Liver (tissue), 9 donors: Measurements from ENCODE around the gene FA2H. TPM values are rescaled to one million over a fixed set of nuclear protein-coding genes. Genes with fewer than 3 reads are reported as not detected.

Source experiments
- DNase-seq: peaks from one replicate; pipeline ENCODE4 v3.0.0-alpha.2; 2017; ENCODE audit warnings: low spot score
- H3K27ac ChIP-seq, 2 donors: one replicate each; pipeline ENCODE4 v1.7.0; 2013; ENCODE audit warnings: inconsistent platforms in 2 of 2, low read length in 2 of 2, control low read depth in 1 of 2, low read depth in 1 of 2, mild to moderate bottlenecking in 1 of 2
- H3K27me3 ChIP-seq, 4 donors: one replicate each; pipeline versions ENCODE4 v1.6.1 to v1.7.0; 2013; ENCODE audit warnings: low read length in 3 of 4, inconsistent platforms in 1 of 4, mild to moderate bottlenecking in 1 of 4, moderate library complexity in 1 of 4; ENCODE audit not compliant: control insufficient read depth in 4 of 4, insufficient read depth in 4 of 4
- H3K36me3 ChIP-seq, 4 donors: one replicate each; pipeline versions ENCODE4 v1.6.1 to v1.7.0; 2013; ENCODE audit warnings: low read length in 3 of 4, mild to moderate bottlenecking in 3 of 4, low read depth in 1 of 4, moderate library complexity in 1 of 4; ENCODE audit not compliant: control insufficient read depth in 4 of 4, insufficient read depth in 3 of 4
- H3K4me1 ChIP-seq, 4 donors: one replicate each; pipeline versions ENCODE4 v1.6.1 to v1.7.0; 2013; ENCODE audit warnings: low read length in 3 of 4, mild to moderate bottlenecking in 3 of 4, moderate library complexity in 1 of 4; ENCODE audit not compliant: control insufficient read depth in 4 of 4, insufficient read depth in 4 of 4
- H3K4me3 ChIP-seq, 3 donors: one replicate each; pipeline versions ENCODE4 v1.6.1 to v1.7.0; 2013; ENCODE audit warnings: low read length in 3 of 3, control low read depth in 1 of 3, low read depth in 1 of 3, mild to moderate bottlenecking in 1 of 3
- H3K9ac ChIP-seq, 2 donors: one replicate each; pipeline ENCODE4 v1.7.0; 2013; ENCODE audit warnings: low read length in 2 of 2, mild to moderate bottlenecking in 2 of 2, moderate library complexity in 2 of 2, control low read depth in 1 of 2, low read depth in 1 of 2
- H3K9me3 ChIP-seq, 4 donors: one replicate each; pipeline versions ENCODE4 v1.6.1 to v1.7.0; 2013; ENCODE audit warnings: low read length in 3 of 4; ENCODE audit not compliant: control insufficient read depth in 4 of 4
- ATF3 ChIP-seq: IDR thresholded peaks from 2 replicates; pipeline ENCODE4 v1.6.1; 2016; ENCODE audit warnings: antibody characterized with exemption
- EGR1 ChIP-seq, 2 donors: IDR thresholded peaks; 2 replicates each; pipeline ENCODE4 v1.6.1; 2016 to 2018; ENCODE audit warnings: antibody characterized with exemption in 2 of 2, low read depth in 2 of 2
- FOXA1 ChIP-seq: IDR thresholded peaks from 2 replicates; pipeline ENCODE4 v1.6.1; 2016; ENCODE audit warnings: antibody characterized with exemption
- FOXA2 ChIP-seq: IDR thresholded peaks from 2 replicates; pipeline ENCODE4 v1.6.1; 2016; ENCODE audit warnings: antibody characterized with exemption
- GABPA ChIP-seq, 2 donors: IDR thresholded peaks in 1 of 2; conservative IDR thresholded peaks in 1 of 2; 2 replicates each; pipeline ENCODE4 v1.6.1; 2016; ENCODE audit warnings: antibody characterized with exemption in 2 of 2, mild to moderate bottlenecking in 1 of 2, moderate library complexity in 1 of 2
- HNF4A ChIP-seq, 2 donors: conservative IDR thresholded peaks; 2 replicates each; pipeline ENCODE4 v1.6.1; 2016; ENCODE audit warnings: antibody characterized with exemption in 2 of 2, mild to moderate bottlenecking in 2 of 2
- JUND ChIP-seq, 2 donors: IDR thresholded peaks; 2 replicates each; pipeline ENCODE4 v1.6.1; 2016; ENCODE audit warnings: antibody characterized with exemption in 2 of 2
- MAX ChIP-seq: IDR thresholded peaks from 2 replicates; pipeline ENCODE4 v1.6.1; 2016; ENCODE audit warnings: antibody characterized with exemption
- NR2F2 ChIP-seq: IDR thresholded peaks from 2 replicates; pipeline ENCODE4 v1.6.1; 2016; ENCODE audit warnings: antibody characterized with exemption
- RAD21 ChIP-seq, 2 donors: IDR thresholded peaks; 2 replicates each; pipeline ENCODE4 v1.6.1; 2016; ENCODE audit warnings: antibody characterized with exemption in 2 of 2, mild to moderate bottlenecking in 2 of 2
- RXRA ChIP-seq, 2 donors: IDR thresholded peaks; 2 replicates each; pipeline ENCODE4 v1.6.1; 2017 to 2018; ENCODE audit warnings: antibody characterized with exemption in 2 of 2, mild to moderate bottlenecking in 1 of 2
- SP1 ChIP-seq: IDR thresholded peaks from 2 replicates; pipeline ENCODE4 v1.6.1; 2018; ENCODE audit warnings: antibody characterized with exemption, mild to moderate bottlenecking
- TAF1 ChIP-seq: conservative IDR thresholded peaks from 2 replicates; pipeline ENCODE4 v1.6.1; 2016; ENCODE audit warnings: antibody characterized with exemption, mild to moderate bottlenecking
- ZBTB33 ChIP-seq: IDR thresholded peaks from 2 replicates; pipeline ENCODE4 v1.6.1; 2016; ENCODE audit warnings: antibody characterized with exemption
- WGBS: extraction: QIAGEN DNeasy Blood & Tissue Kit; methylation state at CpG from one replicate; pipeline ENCODE4 v1.1.7; 2013; 5-methylcytosine and 5-hydroxymethylcytosine counted together
- polyA plus RNA-seq, 2 donors: library from polyadenylated mRNA; stranded (reverse) in 1 of 2; unstranded in 1 of 2; fragments of 200-250 nt in 1 of 2; fragments of >200 nt in 1 of 2; fragmentation: Nextera tagmentation in 1 of 2; extraction: Ambion mirVana in 1 of 2; gene quantifications; one replicate each; pipeline versions ENCODE4 v1.2.1 to v1.2.3, GENCODE V29; 2013 to 2015
- total RNA-seq, 2 donors: library from RNA; depleted of rRNA; stranded (reverse); fragments of >200 nt; gene quantifications; one replicate each; pipeline ENCODE4 v1.2.3, GENCODE V29; 2014
- TF ChIP-seq, protein P1 (sequence below): IDR thresholded peaks from 2 replicates; pipeline ENCODE4 v1.6.1; 2016; ENCODE audit warnings: antibody characterized with exemption, mild to moderate bottlenecking
- TF ChIP-seq, protein P2 (sequence below): fragments of 150-350 bp; IDR thresholded peaks from 2 replicates; pipeline ENCODE4 v1.5.1; 2017; ENCODE audit warnings: improper control_type of control experiment, low read depth, low read length; ENCODE audit not compliant: missing input control
- donor health status: healthy.
- donor health status: healthy.
- donor health status: healthy.
- donor health status: healthy.
- donor health status: healthy.

Gene FA2H
- total and polyA plus RNA-seq, 4 donors = 0.02 to 0.17 (median 0.14) TPM; not detected in 1

- WGBS = 69% methylated on average over 7 of the region's 7 CpGs
- no peak for DNase-seq
These were observed 13.5 kb upstream of the FA2H start for GRCh38 chr16:74788108-74788507.

GRCh38 chr16:74785031-74785430, 10.4 kb upstream of the FA2H start:
- H3K36me3 ChIP-seq = no peaks in the 10 kb centered on the region
- no peaks in the 10 kb centered on the region for H3K4me1 ChIP-seq
- no peaks in the 10 kb centered on the region for H3K9me3 ChIP-seq
- H3K4me3 ChIP-seq = no peak overlapping the region
- no peak for DNase-seq
- no peaks in the 10 kb centered on the region for H3K27me3 ChIP-seq
- no peak overlapping the region for H3K9ac ChIP-seq
- TF ChIP-seq TAF1 (no peak), JUND (IDR thresholded peaks at IDR 0.05) (no peak), HNF4A (conservative IDR thresholded peaks at IDR 0.05) (no peak), EGR1 (IDR thresholded peaks at IDR 0.05; ENCODE audit: low read depth in 2 of 2) (no peak), FOXA1 (no peak), SP1 (no peak), NR2F2 (no peak), FOXA2 (no peak), RAD21 (IDR thresholded peaks at IDR 0.05) (no peak), RXRA (IDR thresholded peaks at IDR 0.05) (no peak)
- TF ChIP-seq, protein P1, sequence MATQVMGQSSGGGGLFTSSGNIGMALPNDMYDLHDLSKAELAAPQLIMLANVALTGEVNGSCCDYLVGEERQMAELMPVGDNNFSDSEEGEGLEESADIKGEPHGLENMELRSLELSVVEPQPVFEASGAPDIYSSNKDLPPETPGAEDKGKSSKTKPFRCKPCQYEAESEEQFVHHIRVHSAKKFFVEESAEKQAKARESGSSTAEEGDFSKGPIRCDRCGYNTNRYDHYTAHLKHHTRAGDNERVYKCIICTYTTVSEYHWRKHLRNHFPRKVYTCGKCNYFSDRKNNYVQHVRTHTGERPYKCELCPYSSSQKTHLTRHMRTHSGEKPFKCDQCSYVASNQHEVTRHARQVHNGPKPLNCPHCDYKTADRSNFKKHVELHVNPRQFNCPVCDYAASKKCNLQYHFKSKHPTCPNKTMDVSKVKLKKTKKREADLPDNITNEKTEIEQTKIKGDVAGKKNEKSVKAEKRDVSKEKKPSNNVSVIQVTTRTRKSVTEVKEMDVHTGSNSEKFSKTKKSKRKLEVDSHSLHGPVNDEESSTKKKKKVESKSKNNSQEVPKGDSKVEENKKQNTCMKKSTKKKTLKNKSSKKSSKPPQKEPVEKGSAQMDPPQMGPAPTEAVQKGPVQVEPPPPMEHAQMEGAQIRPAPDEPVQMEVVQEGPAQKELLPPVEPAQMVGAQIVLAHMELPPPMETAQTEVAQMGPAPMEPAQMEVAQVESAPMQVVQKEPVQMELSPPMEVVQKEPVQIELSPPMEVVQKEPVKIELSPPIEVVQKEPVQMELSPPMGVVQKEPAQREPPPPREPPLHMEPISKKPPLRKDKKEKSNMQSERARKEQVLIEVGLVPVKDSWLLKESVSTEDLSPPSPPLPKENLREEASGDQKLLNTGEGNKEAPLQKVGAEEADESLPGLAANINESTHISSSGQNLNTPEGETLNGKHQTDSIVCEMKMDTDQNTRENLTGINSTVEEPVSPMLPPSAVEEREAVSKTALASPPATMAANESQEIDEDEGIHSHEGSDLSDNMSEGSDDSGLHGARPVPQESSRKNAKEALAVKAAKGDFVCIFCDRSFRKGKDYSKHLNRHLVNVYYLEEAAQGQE = no peak
- TF ChIP-seq, protein P2, sequence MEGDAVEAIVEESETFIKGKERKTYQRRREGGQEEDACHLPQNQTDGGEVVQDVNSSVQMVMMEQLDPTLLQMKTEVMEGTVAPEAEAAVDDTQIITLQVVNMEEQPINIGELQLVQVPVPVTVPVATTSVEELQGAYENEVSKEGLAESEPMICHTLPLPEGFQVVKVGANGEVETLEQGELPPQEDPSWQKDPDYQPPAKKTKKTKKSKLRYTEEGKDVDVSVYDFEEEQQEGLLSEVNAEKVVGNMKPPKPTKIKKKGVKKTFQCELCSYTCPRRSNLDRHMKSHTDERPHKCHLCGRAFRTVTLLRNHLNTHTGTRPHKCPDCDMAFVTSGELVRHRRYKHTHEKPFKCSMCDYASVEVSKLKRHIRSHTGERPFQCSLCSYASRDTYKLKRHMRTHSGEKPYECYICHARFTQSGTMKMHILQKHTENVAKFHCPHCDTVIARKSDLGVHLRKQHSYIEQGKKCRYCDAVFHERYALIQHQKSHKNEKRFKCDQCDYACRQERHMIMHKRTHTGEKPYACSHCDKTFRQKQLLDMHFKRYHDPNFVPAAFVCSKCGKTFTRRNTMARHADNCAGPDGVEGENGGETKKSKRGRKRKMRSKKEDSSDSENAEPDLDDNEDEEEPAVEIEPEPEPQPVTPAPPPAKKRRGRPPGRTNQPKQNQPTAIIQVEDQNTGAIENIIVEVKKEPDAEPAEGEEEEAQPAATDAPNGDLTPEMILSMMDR = no peak
- H3K27ac ChIP-seq = no peak overlapping the region
- WGBS = 75% methylated on average over 4 of the region's 4 CpGs

More at GRCh38 chr16:74788108-74788507, 13.5 kb upstream of the FA2H start:
- H3K4me3 ChIP-seq = no peak overlapping the region
- H3K4me1 ChIP-seq = no peaks in the 10 kb centered on the region
- no peaks in the 10 kb centered on the region for H3K36me3 ChIP-seq
- no peaks in the 10 kb centered on the region for H3K27me3 ChIP-seq
- H3K27ac ChIP-seq = no peak overlapping the region
- no peak overlapping the region for H3K9ac ChIP-seq
- TF ChIP-seq ZBTB33 (no peak), ATF3 (no peak), MAX (no peak), RAD21 (IDR thresholded peaks at IDR 0.05) (no peak), GABPA (IDR thresholded peaks at IDR 0.05 in 1 of 2, conservative IDR thresholded peaks at IDR 0.05 in 1 of 2) (no peak), FOXA1 (no peak), SP1 (no peak)
- TF ChIP-seq, protein P1 = no peak
- H3K9me3 ChIP-seq = peaks cover 0 to 3% (median 0%) of the 10 kb centered on the region in 4 donors
